Activated CD8-positive, alpha-beta T cell treated with anti-CD3 and anti-CD28 coated beads for 36 hours (primary cell): Measurements from ENCODE around the gene LGALS9. TPM values are rescaled to one million over a fixed set of nuclear protein-coding genes. Genes with fewer than 3 reads are reported as not detected.
"Not testable (repeated sequence)": the region's sequence is repeated elsewhere in the genome, so short reads cannot be mapped to it uniquely, and the experiment has no call there.

ENCODE experiments used
- ATAC-seq: fragments of 200-7000 bp; cut with Tn5 transposase; one replicate; pipeline ENCODE4 v1.10.0; 2021; ENCODE audit warnings: mild to moderate bottlenecking, moderate library complexity
- CTCF ChIA-PET: fragments of 350-600 bp; sonication (Branson Sonifier 250); formaldehyde crosslinking; loops from one replicate; lab custom pipeline; 2021; ENCODE audit warnings: antibody characterized with exemption; lab: Charles Lee
- POLR2A ChIA-PET: fragments of 350-600 bp; sonication (Branson Sonifier 250); formaldehyde crosslinking; loops from one replicate; lab custom pipeline; 2021; ENCODE audit warnings: antibody characterized with exemption; lab: Charles Lee
- DNase-seq: peaks from one replicate; pipeline ENCODE4 v3.0.0-alpha.2; 2020
- H3K27ac Mint-ChIP-seq: one replicate; pipeline ENCODE4 v1.8.0; 2021; ENCODE audit warnings: mild to moderate bottlenecking, mixed read lengths
- H3K27me3 Mint-ChIP-seq: one replicate; pipeline ENCODE4 v1.8.0; 2021; ENCODE audit warnings: mixed read lengths
- H3K36me3 Mint-ChIP-seq: one replicate; pipeline ENCODE4 v1.8.0; 2021; ENCODE audit warnings: low read depth, mixed read lengths
- H3K4me1 Mint-ChIP-seq: one replicate; pipeline ENCODE4 v1.8.0; 2021; ENCODE audit warnings: low read depth, mixed read lengths
- H3K4me3 Mint-ChIP-seq: one replicate; pipeline ENCODE4 v1.8.0; 2021; ENCODE audit warnings: mild to moderate bottlenecking, moderate library complexity, mixed read lengths
- H3K9me3 Mint-ChIP-seq: one replicate; pipeline ENCODE4 v1.8.0; 2021; ENCODE audit warnings: mixed read lengths
- CTCF ChIP-seq: fragments of 200-600 bp; IDR thresholded peaks from one replicate; pipeline ENCODE4 v1.8.0; 2022; ENCODE audit warnings: antibody characterized with exemption, mild to moderate bottlenecking
- intact Hi-C: fragments of 100-400 bp; cut with micrococcal nuclease; formaldehyde crosslinking; loops from one replicate; pipeline ENCODE4 v1.10.0; 2022
- total RNA-seq, 2 experiments: library from RNA; stranded (reverse); gene quantifications; one replicate each; pipeline ENCODE4 v1.2.3, GENCODE V29; 2021

The LGALS9 gene
- total RNA-seq, 2 experiments from 2014 or later: 17.3 to 18.4 TPM

- ChIA-PET CTCF (interaction anchor here (1.6 to 2.5 kb wide), 3 partner anchors 25 to 392 kb away, joined by 3 to 10 read pairs (median 5); no protein-coding TSS in a partner anchor), POLR2A (interaction anchor here (1.0 kb wide), 1 partner anchor 9 kb away, joined by 3 read pairs; no protein-coding TSS in a partner anchor)
- Mint-ChIP-seq H3K27me3 (no peaks in the 10 kb centered on the region), H3K4me3 (no peak overlapping the region), H3K27ac (no peak overlapping the region), H3K36me3 (peaks cover 10% of the 10 kb centered on the region), H3K9me3 (no peaks in the 10 kb centered on the region), H3K4me1 (peaks cover 22% of the 10 kb centered on the region)
- ATAC-seq (peak; percentile 31), DNase-seq (peak; percentile 24)
- no peak for TF ChIP-seq CTCF
- intact Hi-C loops: no loop called here
Observed at GRCh38 chr17:27628376-27628775, 2.6 kb upstream of the LGALS9 start.

DNA sequence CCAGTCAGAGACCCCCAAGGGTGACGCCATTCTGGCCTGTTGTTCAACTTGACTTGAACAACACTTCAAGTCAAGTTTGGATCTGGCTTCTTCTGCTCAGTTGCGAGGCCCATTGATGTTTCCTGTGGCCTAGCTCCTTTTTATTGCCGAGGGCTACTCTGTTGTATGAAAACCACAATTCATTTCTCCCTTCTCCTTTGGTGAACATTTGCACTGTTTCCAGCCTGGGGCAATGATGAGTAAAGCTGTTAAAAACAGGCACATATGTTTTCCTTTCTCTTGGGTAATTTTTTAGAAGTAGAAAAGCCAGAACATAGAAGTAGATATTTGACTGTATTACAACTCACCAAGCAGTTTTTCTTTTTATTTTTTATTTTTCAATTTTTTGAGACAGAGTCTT is 1.7 kb upstream of the LGALS9 start:
- H3K27ac Mint-ChIP-seq, H3K9me3 Mint-ChIP-seq, H3K36me3 Mint-ChIP-seq, H3K27me3 Mint-ChIP-seq, intact Hi-C loops, DNase-seq, H3K4me3 Mint-ChIP-seq, ATAC-seq, POLR2A ChIA-PET: not testable (repeated sequence)
- H3K4me1 Mint-ChIP-seq: peaks cover 22% of the 10 kb centered on the region
- CTCF ChIA-PET: interaction anchor here (1.5 to 2.5 kb wide), 4 partner anchors 25 to 393 kb away, joined by 3 to 10 read pairs (median 4); no protein-coding TSS in a partner anchor

- no peaks in the 10 kb centered on the region for H3K9me3 Mint-ChIP-seq
- no peak for DNase-seq
- H3K4me3 Mint-ChIP-seq: peak overlapping the region; percentile 60
- intact Hi-C loops: no loop called here
- H3K36me3 Mint-ChIP-seq: peaks cover 3% of the 10 kb centered on the region
- peak; percentile 61 for ATAC-seq
- no peak for TF ChIP-seq CTCF
- H3K4me1 Mint-ChIP-seq: peaks cover 27% of the 10 kb centered on the region
- no peaks in the 10 kb centered on the region for H3K27me3 Mint-ChIP-seq
- H3K27ac Mint-ChIP-seq: peak overlapping the region; percentile 79
- POLR2A ChIA-PET: interaction anchor here (1.2 kb wide), 1 partner anchor 337 kb away, joined by 3 read pairs; the partner anchor contains the start of gene WSB1
- CTCF ChIA-PET: interaction anchor here (1.0 to 4.3 kb wide), 3 partner anchors 20 to 29 kb away, joined by 3 to 18 read pairs (median 7); no protein-coding TSS in a partner anchor
Observed at GRCh38 chr17:27631411-27631760, 398 bp downstream of the LGALS9 start.

- CTCF ChIA-PET: interaction anchor here (0.9 to 4.3 kb wide), 6 partner anchors 13 to 299 kb away, joined by 3 to 18 read pairs (median 4); no protein-coding TSS in a partner anchor
- ATAC-seq (no peak), DNase-seq (no peak)
- no peak for TF ChIP-seq CTCF
- peaks cover 27% of the 10 kb centered on the region for H3K4me1 Mint-ChIP-seq
- peaks cover 2% of the 10 kb centered on the region for H3K36me3 Mint-ChIP-seq
- peak overlapping the region; percentile 79 for H3K27ac Mint-ChIP-seq
- peak overlapping the region; percentile 60 for H3K4me3 Mint-ChIP-seq
- POLR2A ChIA-PET: interaction anchor here (0.6 to 1.2 kb wide), 2 partner anchors 15 to 338 kb away, joined by 3 read pairs; partner anchors contain the start of gene WSB1
- no peaks in the 10 kb centered on the region for H3K27me3 Mint-ChIP-seq
- intact Hi-C loops: no loop called here
- H3K9me3 Mint-ChIP-seq: no peaks in the 10 kb centered on the region
Observed at GRCh38 chr17:27631897-27632725, 1.1 kb downstream of the LGALS9 start.

- ChIA-PET POLR2A (interaction anchor here (0.6 to 1.0 kb wide), 2 partner anchors 15 to 18 kb away, joined by 3 read pairs; no protein-coding TSS in a partner anchor), CTCF (interaction anchor here (0.9 to 4.3 kb wide), 5 partner anchors 12 to 300 kb away, joined by 3 to 18 read pairs (median 5); no protein-coding TSS in a partner anchor)
- DNase-seq, intact Hi-C loops, H3K4me3 Mint-ChIP-seq, ATAC-seq, H3K36me3 Mint-ChIP-seq, H3K9me3 Mint-ChIP-seq, H3K27me3 Mint-ChIP-seq, H3K27ac Mint-ChIP-seq: not testable (repeated sequence)
- peaks cover 27% of the 10 kb centered on the region for H3K4me1 Mint-ChIP-seq
Observed at GRCh38 chr17:27632766-27633165, 1.8 kb downstream of the LGALS9 start.
